ENCODE data around the gene CLEC11A. TPM values are rescaled to one million over a fixed set of nuclear protein-coding genes. Genes with fewer than 3 reads are reported as not detected.

CLEC11A gene
- total RNA-seq, 2 experiments from 2014 or later = 2.0 to 4.5 TPM

DNA sequence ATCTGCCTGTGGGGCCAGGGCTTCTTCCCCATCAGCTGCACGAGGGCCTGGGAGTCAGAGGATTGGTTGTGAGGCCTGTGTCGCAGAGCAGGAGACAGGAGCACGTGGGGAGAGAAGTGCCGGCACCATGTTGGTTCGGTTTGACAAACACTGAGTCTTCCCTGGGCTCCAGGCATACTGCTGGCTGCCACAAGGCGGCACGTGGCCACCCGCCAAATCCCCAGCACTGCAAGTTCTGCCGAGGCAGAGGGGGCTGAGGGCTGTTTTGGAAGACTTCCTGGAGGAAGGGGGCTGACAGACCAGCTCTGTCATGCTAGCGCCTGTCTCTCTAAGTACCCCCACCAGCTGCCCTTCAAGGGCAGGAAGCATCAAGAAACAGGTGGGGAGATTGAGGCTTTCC, 13.1 kb upstream of the CLEC11A start:
- POLR2A ChIA-PET = no interaction called here
- intact Hi-C loops (cut with micrococcal nuclease; ENCODE audit: unreplicated experiment) = no loop called here
- H3K79me2 ChIP-seq (ENCODE audit: insufficient read depth, low read depth, low read length) = no peaks in the 10 kb centered on the region
- no peaks in the 10 kb centered on the region for H3K9me2 ChIP-seq (ENCODE audit: insufficient read depth, low read length)
- BruUV-seq (replicated peaks) = no TSS peak
- H3K9me3 ChIP-seq (ENCODE audit: low read length) = no peaks in the 10 kb centered on the region
- H3K36me3 ChIP-seq (ENCODE audit: insufficient read depth, low read length) = no peaks in the 10 kb centered on the region
- DNase-seq (ENCODE audit: low spot score) = no peak
- no peak overlapping the region for H3K27ac ChIP-seq (ENCODE audit: low read depth, low read length, poor library complexity, severe bottlenecking)
- TF ChIP-seq, protein P1, sequence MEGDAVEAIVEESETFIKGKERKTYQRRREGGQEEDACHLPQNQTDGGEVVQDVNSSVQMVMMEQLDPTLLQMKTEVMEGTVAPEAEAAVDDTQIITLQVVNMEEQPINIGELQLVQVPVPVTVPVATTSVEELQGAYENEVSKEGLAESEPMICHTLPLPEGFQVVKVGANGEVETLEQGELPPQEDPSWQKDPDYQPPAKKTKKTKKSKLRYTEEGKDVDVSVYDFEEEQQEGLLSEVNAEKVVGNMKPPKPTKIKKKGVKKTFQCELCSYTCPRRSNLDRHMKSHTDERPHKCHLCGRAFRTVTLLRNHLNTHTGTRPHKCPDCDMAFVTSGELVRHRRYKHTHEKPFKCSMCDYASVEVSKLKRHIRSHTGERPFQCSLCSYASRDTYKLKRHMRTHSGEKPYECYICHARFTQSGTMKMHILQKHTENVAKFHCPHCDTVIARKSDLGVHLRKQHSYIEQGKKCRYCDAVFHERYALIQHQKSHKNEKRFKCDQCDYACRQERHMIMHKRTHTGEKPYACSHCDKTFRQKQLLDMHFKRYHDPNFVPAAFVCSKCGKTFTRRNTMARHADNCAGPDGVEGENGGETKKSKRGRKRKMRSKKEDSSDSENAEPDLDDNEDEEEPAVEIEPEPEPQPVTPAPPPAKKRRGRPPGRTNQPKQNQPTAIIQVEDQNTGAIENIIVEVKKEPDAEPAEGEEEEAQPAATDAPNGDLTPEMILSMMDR (conservative IDR thresholded peaks at IDR 0.05; ENCODE audit: low read length) = no peak
- TF ChIP-seq EZH2phosphoT487 (IDR thresholded peaks at IDR 0.05; ENCODE audit: borderline replicate concordance, low read depth, low read length) = no peak
- H3K4me1 ChIP-seq (ENCODE audit: insufficient read depth, low read length, poor library complexity, severe bottlenecking) = peaks cover 15% of the 10 kb centered on the region
- H2AFZ ChIP-seq (ENCODE audit: low read length) = no peak overlapping the region
- CTCF ChIA-PET (ENCODE audit: unreplicated experiment) = no interaction called here
- no peak overlapping the region for H3K4me3 ChIP-seq (ENCODE audit: low read depth, low read length, poor library complexity, severe bottlenecking)
- H4K20me1 ChIP-seq (ENCODE audit: insufficient read depth, low read length) = no peaks in the 10 kb centered on the region
- H3K4me2 ChIP-seq (ENCODE audit: low read length) = no peak overlapping the region

DNA sequence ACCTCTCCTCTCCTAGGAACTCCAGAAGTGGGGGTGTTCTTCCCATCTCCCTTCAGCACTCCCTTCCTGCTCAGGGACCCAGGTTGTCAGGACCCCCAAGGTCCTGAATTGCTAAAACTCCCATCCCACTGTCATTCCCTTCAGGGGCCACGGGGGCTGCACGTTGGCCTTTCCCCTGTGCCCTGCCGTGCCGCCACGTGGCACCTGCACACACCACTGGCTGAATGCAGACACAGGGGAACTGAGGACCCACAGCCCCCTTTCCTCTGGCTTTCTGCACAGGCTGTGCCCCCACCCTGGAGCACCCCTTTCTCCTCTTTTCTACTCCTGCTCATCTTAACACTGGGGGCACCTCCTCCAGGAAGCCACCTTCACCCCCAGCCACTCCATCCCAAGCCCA, 12.6 kb upstream of the CLEC11A start:
- no peaks in the 10 kb centered on the region for H4K20me1 ChIP-seq (ENCODE audit: insufficient read depth, low read length)
- no peak overlapping the region for H2AFZ ChIP-seq (ENCODE audit: low read length)
- no peaks in the 10 kb centered on the region for H3K36me3 ChIP-seq (ENCODE audit: insufficient read depth, low read length)
- no peak for DNase-seq (ENCODE audit: low spot score)
- no peaks in the 10 kb centered on the region for H3K9me3 ChIP-seq (ENCODE audit: low read length)
- ChIA-PET POLR2A (no interaction called here), CTCF (ENCODE audit: unreplicated experiment) (no interaction called here)
- H3K9me2 ChIP-seq (ENCODE audit: insufficient read depth, low read length) = no peaks in the 10 kb centered on the region
- no peak overlapping the region for H3K4me3 ChIP-seq (ENCODE audit: low read depth, low read length, poor library complexity, severe bottlenecking)
- TF ChIP-seq, protein P1 (conservative IDR thresholded peaks at IDR 0.05; ENCODE audit: low read length) = no peak
- TF ChIP-seq EZH2phosphoT487 (IDR thresholded peaks at IDR 0.05; ENCODE audit: borderline replicate concordance, low read depth, low read length) = no peak
- no peaks in the 10 kb centered on the region for H3K79me2 ChIP-seq (ENCODE audit: insufficient read depth, low read depth, low read length)
- H3K4me1 ChIP-seq (ENCODE audit: insufficient read depth, low read length, poor library complexity, severe bottlenecking) = peaks cover 15% of the 10 kb centered on the region
- H3K4me2 ChIP-seq (ENCODE audit: low read length) = no peak overlapping the region
- BruUV-seq (replicated peaks) = no TSS peak
- no peak overlapping the region for H3K27ac ChIP-seq (ENCODE audit: low read depth, low read length, poor library complexity, severe bottlenecking)
- intact Hi-C loops (cut with micrococcal nuclease; ENCODE audit: unreplicated experiment) = no loop called here

DNA sequence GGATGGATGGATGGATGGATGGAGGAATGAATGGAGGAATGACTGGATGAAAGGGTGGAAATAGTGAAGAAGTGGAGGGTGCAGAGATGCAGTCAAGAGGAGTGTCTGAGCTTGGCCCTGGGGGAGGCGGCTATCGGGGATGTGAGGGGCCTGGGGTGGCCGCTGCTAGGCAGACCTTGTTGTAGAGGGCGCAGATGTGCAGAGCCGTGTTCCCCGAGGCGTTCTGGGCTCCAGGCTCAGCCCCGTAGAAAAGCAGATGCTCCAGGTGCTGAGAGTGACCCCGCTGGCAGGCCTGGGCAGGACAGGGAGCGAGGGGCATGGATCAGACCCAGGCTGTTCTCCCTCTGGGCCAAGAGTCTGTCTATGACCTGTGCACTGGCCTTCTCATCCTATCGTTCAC, 12.0 kb upstream of the CLEC11A start:
- POLR2A ChIA-PET = no interaction called here
- no peak overlapping the region for H3K4me3 ChIP-seq (ENCODE audit: low read depth, low read length, poor library complexity, severe bottlenecking)
- H3K9me2 ChIP-seq (ENCODE audit: insufficient read depth, low read length) = no peaks in the 10 kb centered on the region
- H3K4me1 ChIP-seq (ENCODE audit: insufficient read depth, low read length, poor library complexity, severe bottlenecking) = peaks cover 15% of the 10 kb centered on the region
- H4K20me1 ChIP-seq (ENCODE audit: insufficient read depth, low read length) = no peaks in the 10 kb centered on the region
- H3K4me2 ChIP-seq (ENCODE audit: low read length) = no peak overlapping the region
- no TSS peak for BruUV-seq (replicated peaks)
- no peaks in the 10 kb centered on the region for H3K9me3 ChIP-seq (ENCODE audit: low read length)
- no peak overlapping the region for H2AFZ ChIP-seq (ENCODE audit: low read length)
- TF ChIP-seq EZH2phosphoT487 (IDR thresholded peaks at IDR 0.05; ENCODE audit: borderline replicate concordance, low read depth, low read length) = no peak
- TF ChIP-seq, protein P1 (conservative IDR thresholded peaks at IDR 0.05; ENCODE audit: low read length) = no peak
- CTCF ChIA-PET (ENCODE audit: unreplicated experiment) = no interaction called here
- intact Hi-C loops (cut with micrococcal nuclease; ENCODE audit: unreplicated experiment) = no loop called here
- no peaks in the 10 kb centered on the region for H3K36me3 ChIP-seq (ENCODE audit: insufficient read depth, low read length)
- H3K27ac ChIP-seq (ENCODE audit: low read depth, low read length, poor library complexity, severe bottlenecking) = no peak overlapping the region
- no peaks in the 10 kb centered on the region for H3K79me2 ChIP-seq (ENCODE audit: insufficient read depth, low read depth, low read length)
- DNase-seq (ENCODE audit: low spot score) = no peak

Data from OCI-LY7 (cell line).